Neural progenitor cell (in vitro differentiated cells): ENCODE results near the gene RALGAPA2.

Experiments used
- EZH2 ChIP-seq: fragments of 200-600 bp; sonication (generic); IDR thresholded peaks from 2 replicates; pipeline ENCODE4 v1.6.1; 2017; ENCODE audit warnings: antibody characterized with exemption, mild to moderate bottlenecking, moderate library complexity
- TF ChIP-seq, protein P1 (sequence below): fragments of 200-600 bp; sonication (generic); IDR thresholded peaks from 2 replicates; pipeline ENCODE4 v1.5.1; 2017; ENCODE audit warnings: antibody characterized with exemption, mild to moderate bottlenecking

GRCh38 chr20:20549704-20550103, 162.7 kb downstream of the RALGAPA2 start:
- TF ChIP-seq EZH2: no peak
- TF ChIP-seq, protein P1, sequence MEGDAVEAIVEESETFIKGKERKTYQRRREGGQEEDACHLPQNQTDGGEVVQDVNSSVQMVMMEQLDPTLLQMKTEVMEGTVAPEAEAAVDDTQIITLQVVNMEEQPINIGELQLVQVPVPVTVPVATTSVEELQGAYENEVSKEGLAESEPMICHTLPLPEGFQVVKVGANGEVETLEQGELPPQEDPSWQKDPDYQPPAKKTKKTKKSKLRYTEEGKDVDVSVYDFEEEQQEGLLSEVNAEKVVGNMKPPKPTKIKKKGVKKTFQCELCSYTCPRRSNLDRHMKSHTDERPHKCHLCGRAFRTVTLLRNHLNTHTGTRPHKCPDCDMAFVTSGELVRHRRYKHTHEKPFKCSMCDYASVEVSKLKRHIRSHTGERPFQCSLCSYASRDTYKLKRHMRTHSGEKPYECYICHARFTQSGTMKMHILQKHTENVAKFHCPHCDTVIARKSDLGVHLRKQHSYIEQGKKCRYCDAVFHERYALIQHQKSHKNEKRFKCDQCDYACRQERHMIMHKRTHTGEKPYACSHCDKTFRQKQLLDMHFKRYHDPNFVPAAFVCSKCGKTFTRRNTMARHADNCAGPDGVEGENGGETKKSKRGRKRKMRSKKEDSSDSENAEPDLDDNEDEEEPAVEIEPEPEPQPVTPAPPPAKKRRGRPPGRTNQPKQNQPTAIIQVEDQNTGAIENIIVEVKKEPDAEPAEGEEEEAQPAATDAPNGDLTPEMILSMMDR: no peak
